ACHN (cell line): ENCODE data around the gene MOB3B.

Experiments used
- DNase-seq: peaks from one replicate; pipeline ENCODE4 v3.0.0-alpha.2; 2015
- in situ Hi-C: cut with HindIII; loops from 2 replicates; pipeline ENCODE4 v1.10.0; 2017; ENCODE audit warnings: low sequenced_read_pairs, low pct_ligation_motif_present, low pct_unique_long_range_greater_than_20kb

MOB3B gene

DNA sequence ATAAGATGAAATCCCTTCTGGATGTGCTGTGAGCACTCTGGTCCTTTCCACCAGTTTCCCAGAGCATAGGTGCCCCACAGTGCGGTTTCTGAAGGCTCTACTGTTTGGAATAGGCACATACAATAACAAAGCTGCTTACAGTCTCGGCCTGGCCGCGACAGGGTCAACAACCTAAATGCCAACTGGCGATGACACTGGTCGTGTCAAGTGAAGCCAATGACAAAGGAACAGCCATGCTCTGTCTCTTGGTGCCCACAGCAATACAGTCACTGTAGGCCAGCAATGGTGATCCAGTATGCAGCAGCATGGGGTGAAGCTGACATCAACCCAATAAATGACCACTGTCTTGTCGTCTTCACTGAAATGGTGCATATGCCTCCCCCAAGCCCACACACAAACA, 184.8 kb downstream of the MOB3B start:
- no peak for DNase-seq
- in situ Hi-C loops = loop anchor here (25.0 kb wide), 1 partner anchor 193 kb away; the partner anchor contains the start of gene MOB3B

DNA sequence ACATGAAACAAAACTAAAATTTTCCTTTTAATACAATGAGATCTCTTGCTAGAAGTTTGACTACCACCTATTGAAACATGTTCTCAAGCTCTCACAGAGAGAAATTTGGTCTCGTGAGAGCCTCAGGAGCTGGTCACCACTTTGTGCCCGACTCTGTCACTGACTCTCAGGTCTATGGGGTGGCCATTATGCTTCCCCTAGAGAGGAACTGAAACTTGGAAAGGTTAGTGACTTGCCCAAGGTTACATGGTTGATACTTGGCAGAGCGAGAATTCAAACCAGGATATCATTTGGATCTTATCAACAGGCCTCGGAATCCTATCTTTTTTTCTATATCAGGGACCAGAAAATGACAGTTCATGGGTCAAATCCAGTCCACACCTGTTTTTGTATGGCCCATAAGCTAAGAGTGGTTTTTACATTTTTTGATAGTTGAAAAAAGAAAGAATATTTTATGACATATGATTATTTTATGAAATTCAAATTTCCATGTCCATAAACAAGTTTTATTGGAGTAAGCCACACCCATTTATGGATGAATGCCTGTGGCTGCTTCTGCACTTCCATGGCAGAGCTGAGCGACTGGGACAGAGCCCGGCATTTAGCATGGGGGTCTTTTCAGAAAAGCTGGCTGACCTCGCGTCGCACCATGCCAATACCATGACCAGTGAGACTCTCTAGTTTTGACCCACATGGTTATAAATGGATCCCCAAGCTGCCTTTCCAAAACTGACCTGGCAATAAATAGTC, 187.9 kb downstream of the MOB3B start:
- in situ Hi-C loops = loop anchor here (25.0 kb wide), 1 partner anchor 196 kb away; the partner anchor contains the start of gene MOB3B

GRCh38 chr9:27340961-27341511, 188.6 kb downstream of the MOB3B start:
- DNase-seq = no peak
- in situ Hi-C loops = loop anchor here (25.0 kb wide), 1 partner anchor 196 kb away; the partner anchor contains the start of gene MOB3B

More for the DNA sequence above, 187.9 kb downstream of the MOB3B start:
- DNase-seq = no peak

- in situ Hi-C loops = loop anchor here (25.0 kb wide), 1 partner anchor 197 kb away; the partner anchor contains the start of gene MOB3B
- DNase-seq = no peak
Observed at GRCh38 chr9:27340285-27340674, 189.3 kb downstream of the MOB3B start.

GRCh38 chr9:27339661-27340284, 189.8 kb downstream of the MOB3B start:
- in situ Hi-C loops = loop anchor here (25.0 kb wide), 1 partner anchor 198 kb away; the partner anchor contains the start of gene MOB3B
- DNase-seq = no peak

DNA sequence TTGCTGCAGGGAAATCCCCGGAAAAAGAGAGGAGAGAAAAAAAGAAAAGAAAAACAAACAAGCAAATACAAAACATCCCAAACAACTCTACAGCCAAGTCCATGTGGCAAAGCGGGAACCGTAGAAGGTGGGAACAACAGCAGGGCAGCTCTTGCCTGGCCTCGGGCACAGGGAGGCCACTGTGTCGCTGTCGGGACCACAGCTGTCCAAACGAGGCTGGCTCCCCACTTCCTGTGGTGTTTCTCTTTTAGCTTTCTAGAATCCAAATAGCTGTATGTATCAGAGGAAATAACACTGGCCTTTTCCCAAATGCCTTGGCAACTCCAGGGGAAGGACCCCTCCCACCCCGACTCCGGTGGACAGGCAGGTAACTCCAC, 191.1 kb downstream of the MOB3B start:
- no peak for DNase-seq
- in situ Hi-C loops = loop anchor here (25.0 kb wide), 1 partner anchor 199 kb away; the partner anchor contains the start of gene MOB3B

GRCh38 chr9:27337833-27338526, 191.6 kb downstream of the MOB3B start:
- in situ Hi-C loops = loop anchor here (25.0 kb wide), 1 partner anchor 199 kb away; the partner anchor contains the start of gene MOB3B
- no peak for DNase-seq

GRCh38 chr9:27337236-27337635, 192.4 kb downstream of the MOB3B start:
- in situ Hi-C loops = loop anchor here (25.0 kb wide), 1 partner anchor 200 kb away; the partner anchor contains the start of gene MOB3B

GRCh38 chr9:27336829-27337228, 192.8 kb downstream of the MOB3B start:
- DNase-seq = no peak
- in situ Hi-C loops = loop anchor here (25.0 kb wide), 1 partner anchor 200 kb away; the partner anchor contains the start of gene MOB3B

More at GRCh38 chr9:27337236-27337635, 192.4 kb downstream of the MOB3B start:
- DNase-seq = no peak

DNA sequence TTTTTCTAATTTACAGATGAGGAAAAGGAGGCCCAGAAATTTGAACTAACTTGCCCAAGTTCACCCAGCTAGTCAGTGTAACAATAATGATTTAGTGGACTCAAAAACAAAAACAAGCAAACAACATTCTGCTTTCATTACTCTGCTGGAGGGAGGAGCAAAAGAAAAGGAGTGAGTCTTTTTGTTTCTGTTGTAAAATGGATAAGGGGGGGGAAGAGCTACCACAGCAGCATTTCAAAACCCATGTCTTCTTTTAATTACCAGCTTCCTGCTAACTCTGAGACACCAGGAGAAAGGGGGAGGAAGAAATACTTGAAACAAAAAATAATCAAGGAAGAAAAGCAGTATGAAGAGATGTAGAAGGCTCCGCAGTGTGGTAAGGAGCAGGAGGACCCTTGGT, 193.5 kb downstream of the MOB3B start:
- in situ Hi-C loops = loop anchor here (25.0 kb wide), 1 partner anchor 201 kb away; the partner anchor contains the start of gene MOB3B
- DNase-seq = no peak

- no peak for DNase-seq
- in situ Hi-C loops = loop anchor here (25.0 kb wide), 1 partner anchor 202 kb away; the partner anchor contains the start of gene MOB3B
Observed at GRCh38 chr9:27335075-27335474, 194.5 kb downstream of the MOB3B start.

- DNase-seq = peak; percentile 59
Observed at GRCh38 chr9:27333241-27334052, 196.2 kb downstream of the MOB3B start.

DNA sequence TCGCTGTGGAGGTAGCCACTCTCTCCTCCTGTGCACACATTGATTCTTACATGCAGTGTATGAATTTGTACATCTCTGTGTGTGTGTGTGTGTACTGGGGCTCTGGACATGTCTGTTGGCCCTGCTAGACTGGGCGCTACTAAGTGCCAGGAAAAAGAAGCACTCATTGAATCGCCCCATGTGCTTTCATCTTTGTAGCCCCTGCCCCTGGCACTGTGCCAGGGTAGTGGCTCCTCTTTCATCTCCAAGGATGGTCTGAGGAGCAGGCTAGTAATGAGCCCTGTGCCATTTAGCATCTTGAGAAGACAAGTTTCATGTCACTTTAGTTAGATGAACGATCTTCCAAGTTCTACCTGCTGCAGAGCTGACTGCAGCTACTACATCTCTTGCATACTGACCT, 198.2 kb downstream of the MOB3B start:
- in situ Hi-C loops = loop anchor here (25.0 kb wide), 1 partner anchor 206 kb away; the partner anchor contains the start of gene MOB3B
- DNase-seq = no peak

More at GRCh38 chr9:27333241-27334052, 196.2 kb downstream of the MOB3B start:
- in situ Hi-C loops = loop anchor here (25.0 kb wide), 1 partner anchor 204 kb away; the partner anchor contains the start of gene MOB3B

GRCh38 chr9:27329291-27329690, 200.3 kb downstream of the MOB3B start:
- in situ Hi-C loops = loop anchor here (25.0 kb wide), 1 partner anchor 208 kb away; the partner anchor contains the start of gene MOB3B
- DNase-seq = no peak

GRCh38 chr9:27328483-27328882, 201.1 kb downstream of the MOB3B start:
- DNase-seq = no peak
- in situ Hi-C loops = loop anchor here (25.0 kb wide), 1 partner anchor 209 kb away; the partner anchor contains the start of gene MOB3B

DNA sequence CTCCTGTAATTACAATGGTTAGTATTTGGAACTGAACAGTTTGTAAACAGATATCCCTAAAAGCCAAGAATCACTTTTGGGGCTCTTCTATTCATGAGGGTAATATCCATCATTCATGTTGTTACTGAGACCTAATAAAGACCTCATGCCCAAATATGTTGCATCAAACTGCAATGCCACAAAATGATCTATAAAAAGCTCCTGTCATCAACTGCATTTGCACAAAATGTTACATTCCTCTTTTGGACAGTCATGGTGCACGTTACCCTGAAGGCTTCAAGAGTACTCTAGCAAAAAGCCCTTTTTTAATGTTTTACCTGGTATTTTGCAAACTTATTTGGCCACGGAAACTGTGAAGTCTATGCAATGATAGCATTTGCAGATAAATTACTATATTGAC, 218.4 kb downstream of the MOB3B start:
- DNase-seq = no peak

DNA sequence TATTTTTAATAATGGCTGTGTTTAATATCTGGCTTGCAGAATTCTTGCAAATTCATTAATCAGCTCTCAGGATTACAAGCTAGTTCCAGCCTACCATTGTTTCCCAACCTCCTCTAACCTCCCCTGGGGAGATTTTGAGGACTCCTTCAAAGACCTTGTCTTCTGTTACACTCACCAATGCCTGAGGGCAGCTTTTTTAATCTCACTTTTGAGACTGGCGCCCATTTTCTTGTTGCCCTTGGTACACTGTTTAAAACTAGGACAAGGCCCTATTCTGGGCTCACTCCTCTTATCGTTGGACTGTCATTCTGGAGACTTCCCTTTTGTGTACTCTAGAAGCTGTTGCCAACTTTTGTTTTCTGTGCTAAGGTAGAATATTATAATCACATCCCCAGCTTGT, 219.0 kb downstream of the MOB3B start:
- no peak for DNase-seq
- in situ Hi-C loops = no loop called here

More for the DNA sequence above, 218.4 kb downstream of the MOB3B start:
- in situ Hi-C loops = no loop called here
